Measurements from ENCODE around the gene SH3GL3. TPM values are rescaled to one million over a fixed set of nuclear protein-coding genes. Genes with fewer than 3 reads are reported as not detected.

The SH3GL3 gene
- total and polyA plus RNA-seq, 2 of the 8 experiments (the other 6 are each of a cell fraction or from before 2014, with no cell fraction given): 14.1 to 19.1 TPM

GRCh38 chr15:83458381-83458780, 11.2 kb downstream of the SH3GL3 start:
- H4K91ac ChIP-seq (replicated peaks; ENCODE audit: insufficient read length, low read length): no peak overlapping the region
- no peaks in the 10 kb centered on the region for H3K79me1 ChIP-seq (ENCODE audit: low read depth, low read length)
- H4K5ac ChIP-seq (ENCODE audit: insufficient read length, low read depth, low read length): no peak overlapping the region
- DNase-seq (ENCODE audit: low read depth in 1 of 2, low spot score in 2 of 2) (no peak), FAIRE-seq (no peak)
- H3K4me3 ChIP-seq (ENCODE audit: extremely low read depth in 1 of 4, insufficient read depth in 2 of 4, low read depth in 3 of 4, low read length in 4 of 4): no peak overlapping the region
- H3K4me2 ChIP-seq (ENCODE audit: insufficient read depth in 1 of 2, low read depth in 2 of 2, low read length in 2 of 2): no peak overlapping the region
- H2AFZ ChIP-seq (ENCODE audit: low read length): no peak overlapping the region
- no peak overlapping the region for H3K4ac ChIP-seq (replicated peaks; ENCODE audit: insufficient read length, low read depth, low read length)
- peaks cover 0 to 10% of the 10 kb centered on the region in 2 experiments; a peak in 2 of 4 replicates for H3K79me2 ChIP-seq (ENCODE audit: control insufficient read depth in 1 of 2, insufficient read depth in 2 of 2, low read length in 2 of 2)
- no peaks in the 10 kb centered on the region for H3K36me3 ChIP-seq (ENCODE audit: control insufficient read depth in 2 of 4, insufficient read depth in 4 of 4, low read length in 3 of 4)
- no peaks in the 10 kb centered on the region for H4K20me1 ChIP-seq (replicated peaks in 1 of 2; ENCODE audit: control insufficient read depth in 1 of 2, insufficient read depth in 2 of 2, low read length in 2 of 2)
- ChIA-PET POLR2A (ENCODE audit: partially characterized antibody) (no interaction called here), CTCF (ENCODE audit: partially characterized antibody) (no interaction called here)
- no peak overlapping the region for H3K27ac ChIP-seq (ENCODE audit: low read depth, low read length)
- no peak overlapping the region for H3K56ac ChIP-seq (replicated peaks; ENCODE audit: insufficient read length, low read depth, low read length)
- H3K9ac ChIP-seq (replicated peaks in 1 of 4; ENCODE audit: extremely low read depth in 1 of 4, low read depth in 3 of 4, low read length in 3 of 4): no peak overlapping the region
- H3K27me3 ChIP-seq (replicated peaks in 1 of 4; ENCODE audit: control insufficient read depth in 3 of 4, extremely low read depth in 1 of 4, insufficient read depth in 3 of 4, low read length in 3 of 4): no peaks in the 10 kb centered on the region
- no peak overlapping the region for H3K14ac ChIP-seq (ENCODE audit: insufficient read length)
- H3K23ac ChIP-seq (ENCODE audit: insufficient read length): no peak overlapping the region
- no peaks in the 10 kb centered on the region for H3K9me3 ChIP-seq (ENCODE audit: insufficient read depth in 2 of 2, low read depth in 1 of 2, low read length in 1 of 2)
- no peak overlapping the region for H2BK20ac ChIP-seq (ENCODE audit: low read length)
- no peak overlapping the region for H2BK5ac ChIP-seq (ENCODE audit: low read depth, low read length)
- 83% methylated on average over 3 of the region's 3 CpGs; no CpG with 5 or more reads in 1 of the 2 experiments for WGBS, 2 experiments (ENCODE audit: extremely low coverage in 1 of 2, insufficient coverage in 1 of 2, insufficient read length in 1 of 2, insufficient replicate concordance in 2 of 2, low coverage in 1 of 2, low lambda C conversion rate in 2 of 2, missing lambda C conversion rate in 1 of 2)
- no peak overlapping the region for H2BK15ac ChIP-seq (ENCODE audit: low read length)
- H3K23me2 ChIP-seq (ENCODE audit: low read depth, low read length): no peaks in the 10 kb centered on the region; the same call in 1 of the 2 replicates
- H2AK5ac ChIP-seq (ENCODE audit: low read depth, low read length): no peak overlapping the region
- no peaks in the 10 kb centered on the region for H3K4me1 ChIP-seq (replicated peaks in 1 of 4; ENCODE audit: control insufficient read depth in 3 of 4, insufficient read depth in 4 of 4, low read length in 3 of 4)
- H2BK12ac ChIP-seq (ENCODE audit: low read depth, low read length): no peak overlapping the region
- no peak overlapping the region for H3K18ac ChIP-seq (ENCODE audit: extremely low read depth, low read length)
- H4K8ac ChIP-seq (ENCODE audit: extremely low read depth, insufficient read depth, low read length): no peak overlapping the region
- no peak overlapping the region for H2BK120ac ChIP-seq (replicated peaks; ENCODE audit: low read depth, low read length)
- TF ChIP-seq SIX5 (IDR thresholded peaks at IDR 0.05; ENCODE audit: low read depth, low read length) (no peak), RXRA (IDR thresholded peaks at IDR 0.05; ENCODE audit: insufficient read depth, low read depth, low read length) (no peak), TBP (IDR thresholded peaks at IDR 0.05; ENCODE audit: low read depth, low read length) (no peak), SP4 (IDR thresholded peaks at IDR 0.05; ENCODE audit: low read length) (no peak), MAFK (IDR thresholded peaks at IDR 0.05; ENCODE audit: low read depth, low read length) (no peak), TCF12 (IDR thresholded peaks at IDR 0.05; ENCODE audit: low read depth, low read length) (no peak), USF2 (IDR thresholded peaks at IDR 0.05; ENCODE audit: low read length) (no peak), HDAC2 (IDR thresholded peaks at IDR 0.05; ENCODE audit: borderline replicate concordance in 1 of 2, low read depth in 2 of 2, low read length in 2 of 2) (no peak), FOSL1 (IDR thresholded peaks at IDR 0.05; ENCODE audit: insufficient read depth, low read depth, low read length) (no peak), SP1 (IDR thresholded peaks at IDR 0.05; ENCODE audit: low read depth, low read length) (no peak), NRF1 (IDR thresholded peaks at IDR 0.05; ENCODE audit: low read depth, low read length) (no peak), TAF7 (optimal IDR thresholded peaks at IDR 0.05; ENCODE audit: borderline replicate concordance, low read depth, low read length) (no peak), KDM1A (IDR thresholded peaks at IDR 0.05; ENCODE audit: borderline replicate concordance, low read length) (no peak)
- TF ChIP-seq, protein P1, sequence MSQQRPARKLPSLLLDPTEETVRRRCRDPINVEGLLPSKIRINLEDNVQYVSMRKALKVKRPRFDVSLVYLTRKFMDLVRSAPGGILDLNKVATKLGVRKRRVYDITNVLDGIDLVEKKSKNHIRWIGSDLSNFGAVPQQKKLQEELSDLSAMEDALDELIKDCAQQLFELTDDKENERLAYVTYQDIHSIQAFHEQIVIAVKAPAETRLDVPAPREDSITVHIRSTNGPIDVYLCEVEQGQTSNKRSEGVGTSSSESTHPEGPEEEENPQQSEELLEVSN (IDR thresholded peaks at IDR 0.05): no peak

Measured in H1 (cell line).